Esophagus squamous epithelium (tissue), 5 donors: ENCODE data around the gene ACOT11. TPM values are rescaled to one million over a fixed set of nuclear protein-coding genes. Genes with fewer than 3 reads are reported as not detected.

Source experiments
- DNase-seq: peaks from one replicate; lab custom pipeline; 2025; lab: John Stamatoyannopoulos, UW
- H3K27ac ChIP-seq, 4 donors: fragments of 200-600 bp; sonication (generic); one replicate each; pipeline ENCODE4 v1.5.1; 2016 to 2019; ENCODE audit warnings: mild to moderate bottlenecking in 1 of 4
- H3K27me3 ChIP-seq, 4 donors: fragments of 200-600 bp; sonication (generic); 1 replicate in 3 of 4; 2 replicates in 1 of 4; pipeline versions ENCODE4 v1.5.1 to v1.6.0; 2017 to 2021; ENCODE audit warnings: antibody characterized with exemption in 1 of 4
- H3K36me3 ChIP-seq, 3 donors: fragments of 200-600 bp; sonication (generic); one replicate each; pipeline ENCODE4 v1.5.1; 2016 to 2019
- H3K4me1 ChIP-seq, 3 donors: fragments of 200-600 bp; sonication (generic); one replicate each; pipeline ENCODE4 v1.5.1; 2017 to 2019
- H3K4me3 ChIP-seq, 4 donors: fragments of 200-600 bp; sonication (generic); 1 replicate in 3 of 4; 2 replicates in 1 of 4; pipeline ENCODE4 v1.5.1; 2016 to 2019; ENCODE audit warnings: mild to moderate bottlenecking in 2 of 4, moderate library complexity in 1 of 4
- H3K9me3 ChIP-seq, 3 donors: fragments of 200-600 bp; sonication (generic); one replicate each; pipeline ENCODE4 v1.5.1; 2016 to 2019
- CTCF ChIP-seq, 6 experiments: fragments of 450-650 bp in 4 of 6; fragments of 200-600 bp in 2 of 6; sonication (generic) in 2 of 6; IDR thresholded peaks; one replicate each; pipeline ENCODE4 v1.5.1; 2016 to 2019; ENCODE audit warnings: antibody characterized with exemption in 6 of 6, mild to moderate bottlenecking in 4 of 6, moderate library complexity in 4 of 6
- POLR2A ChIP-seq, 4 donors: fragments of 450-650 bp; IDR thresholded peaks; one replicate each; pipeline ENCODE4 v1.6.1; 2017; ENCODE audit warnings: antibody characterized with exemption in 4 of 4, mild to moderate bottlenecking in 4 of 4, moderate library complexity in 3 of 4
- WGBS, 2 donors: methylation state at CpG; one replicate each; pipeline ENCODE4 v1.1.5; 2018; 5-methylcytosine and 5-hydroxymethylcytosine counted together
- intact Hi-C: fragments of 100-400 bp; cut with DNase I; formaldehyde crosslinking; loops from one replicate; pipeline ENCODE4 v1.15.0; 2022
- total RNA-seq, 4 donors: library from RNA; depleted of rRNA; stranded (reverse); fragments of >200 nt; gene quantifications; one replicate each; pipeline ENCODE4 v1.1.0, GENCODE V29; 2016
- donor health status: DM: yes; HTN: yes; CAD: no.

The ACOT11 gene
- total RNA-seq, 4 donors from 2014 or later: 10.1 to 33.9 (median 20.3) TPM

- no peak for DNase-seq
- Histone ChIP-seq H3K9me3 (no peaks in the 10 kb centered on the region), H3K36me3 (peaks cover 0 to 80% (median 6%) of the 10 kb centered on the region in 3 donors), H3K27me3 (no peaks in the 10 kb centered on the region), H3K4me1 (no peaks in the 10 kb centered on the region), H3K4me3 (no peak overlapping the region), H3K27ac (no peak overlapping the region)
- TF ChIP-seq POLR2A (IDR thresholded peaks at IDR 0.05) (no peak), CTCF (IDR thresholded peaks at IDR 0.05) (no peak)
- WGBS, 2 donors: 92% methylated on average over 5 of the region's 16 CpGs; no CpG with 5 or more reads in 1 of the 2 donors
- intact Hi-C loops: no loop called here
These were observed 46.4 kb downstream of the ACOT11 start for GRCh38 chr1:54594463-54594862.

- Histone ChIP-seq H3K4me1 (no peaks in the 10 kb centered on the region), H3K27ac (no peak overlapping the region), H3K4me3 (no peak overlapping the region), H3K36me3 (peaks cover 0 to 86% (median 6%) of the 10 kb centered on the region in 3 donors), H3K27me3 (no peaks in the 10 kb centered on the region), H3K9me3 (no peaks in the 10 kb centered on the region)
- intact Hi-C loops: no loop called here
- no peak for DNase-seq
- TF ChIP-seq CTCF (IDR thresholded peaks at IDR 0.05): no peak
- TF ChIP-seq POLR2A (IDR thresholded peaks at IDR 0.05): no peak
- 60 to 93% methylated on average over 1 to 3 of the region's 3 CpGs for WGBS, 2 donors
These were observed 48.0 kb downstream of the ACOT11 start for GRCh38 chr1:54595956-54596498.

- intact Hi-C loops: no loop called here
These were observed 48.7 kb downstream of the ACOT11 start for GRCh38 chr1:54596756-54597155.

DNA sequence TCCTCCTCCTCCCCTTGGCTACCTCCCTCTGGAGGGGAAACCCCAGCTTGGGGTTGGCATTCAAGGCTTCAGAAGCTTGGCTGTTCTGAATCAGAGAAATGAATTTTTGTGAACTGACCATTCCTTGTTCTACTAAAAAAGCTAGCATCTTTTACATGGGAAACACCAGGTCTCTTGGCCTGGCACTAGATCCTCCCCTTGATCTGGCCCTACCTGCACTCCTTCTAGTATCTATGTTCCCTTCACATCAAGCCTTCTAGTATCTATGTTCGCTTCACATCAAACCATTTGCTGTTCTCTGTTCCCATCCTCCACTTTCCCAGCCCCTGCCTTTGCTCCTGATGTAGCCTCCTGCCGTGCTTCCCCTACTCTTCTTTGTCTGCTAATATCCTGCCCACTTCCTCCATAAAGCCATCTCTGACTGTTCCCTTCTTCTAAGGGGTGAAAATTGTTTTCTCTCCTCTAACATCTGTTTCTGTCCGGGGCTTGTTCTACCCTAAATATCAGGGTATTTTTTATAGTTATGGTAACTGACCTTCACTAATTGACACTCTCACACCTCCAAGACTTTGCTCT, 49.5 kb downstream of the ACOT11 start:
- WGBS, 2 donors: 77 to 85% methylated on average over 3 of the region's 3 CpGs

More at GRCh38 chr1:54596756-54597155, 48.7 kb downstream of the ACOT11 start:
- H3K27ac ChIP-seq: no peak overlapping the region
- no peak overlapping the region for H3K4me3 ChIP-seq
- peaks cover 0 to 86% (median 6%) of the 10 kb centered on the region in 3 donors for H3K36me3 ChIP-seq
- no peaks in the 10 kb centered on the region for H3K27me3 ChIP-seq
- TF ChIP-seq POLR2A (IDR thresholded peaks at IDR 0.05): no peak
- TF ChIP-seq CTCF (IDR thresholded peaks at IDR 0.05): no peak
- no peaks in the 10 kb centered on the region for H3K4me1 ChIP-seq
- no peak for DNase-seq
- WGBS, 2 donors: 81% methylated on average over 3 of the region's 3 CpGs; no CpG with 5 or more reads in 1 of the 2 donors
- no peaks in the 10 kb centered on the region for H3K9me3 ChIP-seq

More for the DNA sequence above, 49.5 kb downstream of the ACOT11 start:
- H3K27ac ChIP-seq: no peak overlapping the region
- intact Hi-C loops: no loop called here
- H3K9me3 ChIP-seq: no peaks in the 10 kb centered on the region
- H3K4me1 ChIP-seq: no peaks in the 10 kb centered on the region
- TF ChIP-seq CTCF (IDR thresholded peaks at IDR 0.05): no peak
- TF ChIP-seq POLR2A (IDR thresholded peaks at IDR 0.05): no peak
- no peaks in the 10 kb centered on the region for H3K27me3 ChIP-seq
- H3K36me3 ChIP-seq: peaks cover 0 to 86% (median 6%) of the 10 kb centered on the region in 3 donors
- no peak for DNase-seq
- no peak overlapping the region for H3K4me3 ChIP-seq
